Measurements from ENCODE around the gene LEMD2. TPM values are rescaled to one million over a fixed set of nuclear protein-coding genes. Genes with fewer than 3 reads are reported as not detected.

Gene LEMD2
- total and polyA plus RNA-seq, 7 donors: 21.3 to 63.3 (median 37.3) TPM

DNA sequence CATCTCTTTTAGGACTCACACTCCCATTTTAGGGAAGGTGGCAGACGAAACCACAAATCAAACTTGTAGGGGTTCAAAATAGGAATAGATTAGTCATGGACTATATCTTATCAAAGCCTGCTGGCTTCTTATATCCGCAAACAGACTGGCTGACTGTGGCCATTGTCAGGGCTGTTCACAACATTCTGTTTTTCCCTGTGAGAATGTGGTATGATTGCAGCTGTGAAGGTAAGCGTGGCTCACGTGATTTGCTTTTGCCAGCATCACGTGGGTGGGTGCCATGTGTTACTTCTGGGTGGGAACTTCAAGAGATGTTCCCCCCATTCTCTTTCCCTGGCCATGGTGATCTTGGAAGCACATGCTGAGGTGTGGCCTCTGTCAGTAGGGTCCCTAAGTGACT lies 48.1 kb downstream of the LEMD2 start:
- no peaks in the 10 kb centered on the region for H3K27me3 ChIP-seq (ENCODE audit: insufficient read depth in 3 of 3, low read length in 2 of 3)
- peak overlapping the region; percentile 72 for H3K4me3 ChIP-seq
- peaks cover 58% of the 10 kb centered on the region for H3K4me1 ChIP-seq
- intact Hi-C loops (cut with DNase I): no loop called here
- ATAC-seq: peak in 1 of 4 donors; percentile 1
- no peak for DNase-seq
- peak overlapping the region; percentile 100 for H3K27ac ChIP-seq
- H3K36me3 ChIP-seq (ENCODE audit: insufficient read depth in 1 of 2, low read depth in 1 of 2): peaks cover 0 to 80% of the 10 kb centered on the region in 2 donors
- 41 to 54% (median 43%) methylated on average over 5 of the region's 5 CpGs for WGBS, 3 donors
- TF ChIP-seq, protein P1, sequence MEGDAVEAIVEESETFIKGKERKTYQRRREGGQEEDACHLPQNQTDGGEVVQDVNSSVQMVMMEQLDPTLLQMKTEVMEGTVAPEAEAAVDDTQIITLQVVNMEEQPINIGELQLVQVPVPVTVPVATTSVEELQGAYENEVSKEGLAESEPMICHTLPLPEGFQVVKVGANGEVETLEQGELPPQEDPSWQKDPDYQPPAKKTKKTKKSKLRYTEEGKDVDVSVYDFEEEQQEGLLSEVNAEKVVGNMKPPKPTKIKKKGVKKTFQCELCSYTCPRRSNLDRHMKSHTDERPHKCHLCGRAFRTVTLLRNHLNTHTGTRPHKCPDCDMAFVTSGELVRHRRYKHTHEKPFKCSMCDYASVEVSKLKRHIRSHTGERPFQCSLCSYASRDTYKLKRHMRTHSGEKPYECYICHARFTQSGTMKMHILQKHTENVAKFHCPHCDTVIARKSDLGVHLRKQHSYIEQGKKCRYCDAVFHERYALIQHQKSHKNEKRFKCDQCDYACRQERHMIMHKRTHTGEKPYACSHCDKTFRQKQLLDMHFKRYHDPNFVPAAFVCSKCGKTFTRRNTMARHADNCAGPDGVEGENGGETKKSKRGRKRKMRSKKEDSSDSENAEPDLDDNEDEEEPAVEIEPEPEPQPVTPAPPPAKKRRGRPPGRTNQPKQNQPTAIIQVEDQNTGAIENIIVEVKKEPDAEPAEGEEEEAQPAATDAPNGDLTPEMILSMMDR (IDR thresholded peaks at IDR 0.05): no peak
- no peaks in the 10 kb centered on the region for H3K9me3 ChIP-seq

DNA sequence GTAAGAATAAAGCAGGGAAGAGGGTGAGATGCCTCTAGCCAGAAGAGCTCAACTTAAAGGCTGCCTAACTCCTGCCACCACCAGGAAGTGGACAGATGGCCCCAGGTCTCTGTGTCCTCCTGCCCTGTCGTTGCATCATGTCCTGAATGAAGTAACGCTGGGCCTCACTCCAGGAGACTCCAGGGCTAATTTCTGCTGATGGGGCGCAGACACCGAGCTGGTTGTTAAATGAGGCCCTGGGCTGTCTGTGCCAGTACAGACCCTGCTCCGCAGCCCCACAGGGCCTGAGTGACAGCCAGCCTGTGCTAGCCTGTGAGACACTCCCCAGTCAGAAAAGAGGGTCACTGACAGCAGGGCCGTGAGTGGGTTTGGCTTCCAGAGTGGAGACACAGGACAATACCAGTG lies 48.7 kb downstream of the LEMD2 start:
- no peaks in the 10 kb centered on the region for H3K9me3 ChIP-seq
- intact Hi-C loops (cut with DNase I): no loop called here
- H3K4me3 ChIP-seq: peak overlapping the region; percentile 72
- H3K36me3 ChIP-seq (ENCODE audit: insufficient read depth in 1 of 2, low read depth in 1 of 2): peaks cover 0 to 80% of the 10 kb centered on the region in 2 donors
- peak overlapping the region; percentile 100 for H3K27ac ChIP-seq
- WGBS, 3 donors: 18 to 21% (median 20%) methylated on average over 6 of the region's 6 CpGs
- H3K4me1 ChIP-seq: peaks cover 64% of the 10 kb centered on the region
- peak; percentile 40 to 51 (median 46) for ATAC-seq
- peak; percentile 85 to 93 for DNase-seq
- no peaks in the 10 kb centered on the region for H3K27me3 ChIP-seq (ENCODE audit: insufficient read depth in 3 of 3, low read length in 2 of 3)
- TF ChIP-seq, protein P1 (IDR thresholded peaks at IDR 0.05): no peak

DNA sequence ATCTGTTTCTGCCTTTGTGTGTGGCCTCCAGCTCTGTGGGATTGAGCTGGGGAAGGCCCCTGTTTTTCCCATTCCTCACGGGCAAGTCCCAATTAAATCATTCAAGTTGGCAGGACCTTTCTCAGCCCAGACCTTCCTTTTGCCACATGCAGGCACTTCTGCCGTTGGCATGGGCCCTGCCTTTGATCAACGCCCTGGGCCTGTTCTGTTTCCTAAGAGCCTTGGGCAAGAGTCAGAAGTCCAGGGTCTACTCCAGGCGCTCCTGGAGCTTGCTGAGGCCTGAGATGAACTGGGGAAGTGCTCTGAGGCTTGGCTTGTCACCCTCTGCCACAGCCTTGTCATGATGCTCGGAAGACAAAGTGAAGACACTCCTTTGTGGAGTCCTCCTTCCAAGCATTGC lies 49.4 kb downstream of the LEMD2 start:
- 35 to 64% (median 38%) methylated on average over 5 of the region's 5 CpGs for WGBS, 3 donors
- no peaks in the 10 kb centered on the region for H3K9me3 ChIP-seq
- peaks cover 70% of the 10 kb centered on the region for H3K4me1 ChIP-seq
- ATAC-seq: peak in 1 of 4 donors; percentile 0
- intact Hi-C loops (cut with DNase I): no loop called here
- DNase-seq: no peak
- H3K36me3 ChIP-seq (ENCODE audit: insufficient read depth in 1 of 2, low read depth in 1 of 2): peaks cover 0 to 80% of the 10 kb centered on the region in 2 donors
- H3K27me3 ChIP-seq (ENCODE audit: insufficient read depth in 3 of 3, low read length in 2 of 3): no peaks in the 10 kb centered on the region
- peak overlapping the region; percentile 100 for H3K27ac ChIP-seq
- TF ChIP-seq, protein P1 (IDR thresholded peaks at IDR 0.05): no peak
- H3K4me3 ChIP-seq: peak overlapping the region; percentile 72

DNA sequence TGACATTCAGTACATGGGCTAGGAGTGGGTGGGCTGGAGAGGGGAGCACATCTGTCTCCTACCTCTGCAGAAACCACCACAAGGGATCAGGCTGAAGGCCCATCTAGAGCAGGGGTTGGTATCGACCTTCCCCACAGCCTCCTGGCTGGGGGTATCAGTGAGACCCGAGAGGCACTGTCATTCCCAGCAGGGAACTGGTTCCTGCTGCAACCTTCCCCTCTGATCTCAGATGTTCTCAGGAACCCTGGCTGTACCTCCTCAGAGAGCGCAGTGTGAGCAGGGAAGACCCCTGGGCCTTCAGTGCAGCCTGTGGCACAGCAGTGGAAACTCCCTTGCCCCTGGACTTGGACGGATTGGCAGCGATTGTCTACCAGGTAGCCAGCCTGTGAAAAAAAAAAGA lies 50.1 kb downstream of the LEMD2 start:
- whole genome bisulfite sequencing, 3 donors: 66 to 83% (median 75%) methylated on average over 5 of the region's 5 CpGs
- no peak for DNase-seq
- intact Hi-C loops (cut with DNase I): no loop called here
- ATAC-seq: no peak
- Histone ChIP-seq H3K4me1 (peaks cover 77% of the 10 kb centered on the region), H3K27ac (peak overlapping the region; percentile 100), H3K36me3 (ENCODE audit: insufficient read depth in 1 of 2, low read depth in 1 of 2) (peaks cover 0 to 87% of the 10 kb centered on the region in 2 donors), H3K27me3 (ENCODE audit: insufficient read depth in 3 of 3, low read length in 2 of 3) (no peaks in the 10 kb centered on the region), H3K4me3 (peak overlapping the region; percentile 72), H3K9me3 (no peaks in the 10 kb centered on the region)
- TF ChIP-seq, protein P1 (IDR thresholded peaks at IDR 0.05): no peak

DNA sequence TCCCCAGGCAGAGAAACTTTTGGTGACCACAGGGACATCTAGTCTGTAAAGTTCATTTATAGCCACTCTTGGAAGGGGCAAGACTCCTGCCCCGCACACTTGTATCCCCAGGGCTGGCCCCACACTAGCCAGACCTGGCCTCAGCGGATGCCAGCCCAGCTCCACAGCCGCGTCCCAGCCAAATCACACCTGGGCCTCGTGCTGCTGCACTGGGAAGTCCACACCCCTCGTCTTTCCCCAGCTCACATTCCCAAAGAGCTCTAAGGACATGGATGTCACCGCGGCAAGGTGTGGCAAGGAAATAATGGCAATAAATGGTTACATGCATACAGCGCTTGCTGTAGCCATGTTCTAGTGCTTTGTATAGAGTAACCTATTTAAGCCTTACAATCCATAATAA lies 50.8 kb downstream of the LEMD2 start:
- 33 to 56% (median 36%) methylated on average over 9 of the region's 9 CpGs for WGBS, 3 donors
- peak overlapping the region; percentile 100 for H3K27ac ChIP-seq
- peaks cover 0 to 88% of the 10 kb centered on the region in 2 donors for H3K36me3 ChIP-seq (ENCODE audit: insufficient read depth in 1 of 2, low read depth in 1 of 2)
- intact Hi-C loops (cut with DNase I): no loop called here
- peak in 1 of 2 donors; percentile 70 for DNase-seq
- no peaks in the 10 kb centered on the region for H3K27me3 ChIP-seq (ENCODE audit: insufficient read depth in 3 of 3, low read length in 2 of 3)
- peak overlapping the region; percentile 72 for H3K4me3 ChIP-seq
- TF ChIP-seq, protein P1 (IDR thresholded peaks at IDR 0.05): no peak
- no peaks in the 10 kb centered on the region for H3K9me3 ChIP-seq
- H3K4me1 ChIP-seq: peaks cover 82% of the 10 kb centered on the region
- peak; percentile 4 to 24 (median 8) for ATAC-seq

Data from psoas muscle (tissue), 8 donors.